OCI-LY1 (cell line): ENCODE measurements around the gene LYRM2.

Experiments
- EZH2 ChIP-seq: fragments of 200-600 bp; sonication (generic), shearing (Covaris generic); IDR thresholded peaks from 2 replicates; pipeline ENCODE4 v1.8.0; 2017; ENCODE audit warnings: borderline replicate concordance, mixed run types, mild to moderate bottlenecking, antibody characterized with exemption, low read length, moderate library complexity, mixed read lengths
- TF ChIP-seq, protein P1 (sequence below): fragments of 200-600 bp; sonication (generic), shearing (Covaris generic); IDR thresholded peaks from 2 replicates; pipeline ENCODE4 v1.5.1; 2017; ENCODE audit warnings: mild to moderate bottlenecking, antibody characterized with exemption, low read length, moderate library complexity, mixed read lengths

DNA sequence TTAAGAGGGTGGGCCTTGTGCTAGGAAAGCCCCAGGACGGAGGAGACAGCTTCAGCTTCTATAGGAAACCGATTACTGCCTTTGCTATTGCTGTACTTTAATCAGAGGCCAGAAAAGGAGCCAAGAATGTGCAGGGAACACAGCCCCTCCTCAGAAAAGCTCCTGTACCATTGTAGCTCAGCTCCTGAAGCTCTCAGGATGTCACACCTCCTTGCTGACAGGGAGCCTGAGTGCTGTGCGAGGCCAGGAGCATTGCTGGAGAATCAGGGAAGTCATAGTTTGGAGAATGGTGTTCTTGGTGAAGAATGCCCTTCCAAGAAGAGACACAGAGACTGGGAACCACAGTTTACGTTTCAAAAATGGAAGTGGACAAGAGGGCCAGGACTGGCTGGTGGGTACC, 46.8 kb downstream of the LYRM2 start:
- TF ChIP-seq, protein P1, sequence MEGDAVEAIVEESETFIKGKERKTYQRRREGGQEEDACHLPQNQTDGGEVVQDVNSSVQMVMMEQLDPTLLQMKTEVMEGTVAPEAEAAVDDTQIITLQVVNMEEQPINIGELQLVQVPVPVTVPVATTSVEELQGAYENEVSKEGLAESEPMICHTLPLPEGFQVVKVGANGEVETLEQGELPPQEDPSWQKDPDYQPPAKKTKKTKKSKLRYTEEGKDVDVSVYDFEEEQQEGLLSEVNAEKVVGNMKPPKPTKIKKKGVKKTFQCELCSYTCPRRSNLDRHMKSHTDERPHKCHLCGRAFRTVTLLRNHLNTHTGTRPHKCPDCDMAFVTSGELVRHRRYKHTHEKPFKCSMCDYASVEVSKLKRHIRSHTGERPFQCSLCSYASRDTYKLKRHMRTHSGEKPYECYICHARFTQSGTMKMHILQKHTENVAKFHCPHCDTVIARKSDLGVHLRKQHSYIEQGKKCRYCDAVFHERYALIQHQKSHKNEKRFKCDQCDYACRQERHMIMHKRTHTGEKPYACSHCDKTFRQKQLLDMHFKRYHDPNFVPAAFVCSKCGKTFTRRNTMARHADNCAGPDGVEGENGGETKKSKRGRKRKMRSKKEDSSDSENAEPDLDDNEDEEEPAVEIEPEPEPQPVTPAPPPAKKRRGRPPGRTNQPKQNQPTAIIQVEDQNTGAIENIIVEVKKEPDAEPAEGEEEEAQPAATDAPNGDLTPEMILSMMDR = no peak
- no peak for TF ChIP-seq EZH2
